T-helper 1 cell treated with Interleukin-12 subunit alpha and Interleukin-12 subunit beta and Interleukin-4 antibody, amounts not matched to agents 30 μg/mL and 1 μg/mL, for 36 hours (primary cell): ENCODE results near the gene PDLIM7.
A peak's percentile ranks its signal among the peaks of the same experiment; 100 is the strongest.
"Not testable (repeated sequence)": the region's sequence is repeated elsewhere in the genome, so short reads cannot be mapped to it uniquely, and the experiment has no call there.

ENCODE experiments used
- H3K27ac Mint-ChIP-seq: one replicate; pipeline ENCODE4 v1.8.0; 2021; ENCODE audit warnings: mild to moderate bottlenecking, mixed read lengths
- H3K27me3 Mint-ChIP-seq: one replicate; pipeline ENCODE4 v1.8.0; 2021; ENCODE audit warnings: low read depth, mixed read lengths
- H3K36me3 Mint-ChIP-seq: one replicate; pipeline ENCODE4 v1.8.0; 2021; ENCODE audit warnings: low read depth, mixed read lengths
- H3K4me1 Mint-ChIP-seq: one replicate; pipeline ENCODE4 v1.8.0; 2021; ENCODE audit warnings: low read depth, mixed read lengths
- H3K4me3 Mint-ChIP-seq: one replicate; pipeline ENCODE4 v1.8.0; 2021; ENCODE audit warnings: mild to moderate bottlenecking, moderate library complexity, mixed read lengths
- H3K9me3 Mint-ChIP-seq: one replicate; pipeline ENCODE4 v1.8.0; 2021; ENCODE audit warnings: mixed read lengths

PDLIM7 gene

DNA sequence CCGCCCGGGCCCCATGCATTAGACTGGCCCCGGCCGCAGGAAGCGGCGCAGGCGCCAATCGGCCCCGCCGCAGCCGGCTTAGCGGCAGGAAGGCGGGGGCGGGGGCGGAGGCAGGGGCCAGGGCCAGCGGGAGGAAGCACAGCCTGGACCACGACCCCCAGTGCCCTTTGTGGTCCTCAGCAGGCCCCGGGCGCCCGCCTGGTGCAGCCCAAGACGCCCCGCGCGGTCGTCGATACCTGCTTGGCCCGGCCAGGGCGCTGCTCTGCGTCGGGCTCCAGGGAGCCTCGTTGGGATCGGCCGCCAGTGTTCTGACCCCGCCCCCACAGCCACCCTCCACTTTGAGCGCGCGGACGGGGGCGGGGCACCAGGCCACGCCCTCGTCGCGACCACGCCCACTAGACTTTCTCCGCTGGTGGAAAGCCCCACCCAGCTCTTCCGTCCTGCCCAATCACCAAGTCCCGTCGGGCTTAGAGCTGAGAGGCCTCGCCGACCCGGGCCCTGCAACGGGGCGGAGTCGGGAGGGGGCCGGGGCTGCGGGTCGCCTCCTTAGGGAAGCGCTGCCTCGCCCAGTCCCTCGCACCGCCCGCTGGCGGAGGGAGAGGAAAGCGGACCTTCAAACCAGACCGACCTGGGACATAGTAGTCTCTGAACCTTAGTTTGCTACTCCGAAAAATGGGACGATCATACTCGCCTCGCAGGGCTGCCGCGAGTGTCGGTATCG lies at the start of gene PDLIM7:
Gene PDLIM7, minus strand, starts transcription at position 313 of the 721 bp plus-strand sequence. CDS start 1,092 bp downstream, outside the sequence.
- Mint-ChIP-seq H3K27me3 (peaks cover 24% of the 10 kb centered on the region), H3K9me3 (no peaks in the 10 kb centered on the region)

GRCh38 chr5:177546258-177546741 lies 48.9 kb upstream of the PDLIM7 start:
- Mint-ChIP-seq H3K4me3 (no peak overlapping the region), H3K27me3 (no peaks in the 10 kb centered on the region), H3K36me3 (peaks cover 9% of the 10 kb centered on the region), H3K9me3 (no peaks in the 10 kb centered on the region), H3K27ac (no peak overlapping the region), H3K4me1 (peaks cover 10% of the 10 kb centered on the region)

More for the DNA sequence above, at the start of gene PDLIM7:
- Mint-ChIP-seq H3K4me1 (peaks cover 27% of the 10 kb centered on the region), H3K27ac (peak within 1 kb of the TSS; percentile 81), H3K36me3 (peaks cover 3% of the 10 kb centered on the region), H3K4me3 (peak within 1 kb of the TSS; percentile 85)

- peaks cover 9% of the 10 kb centered on the region for H3K36me3 Mint-ChIP-seq
- H3K4me3 Mint-ChIP-seq, result no peak overlapping the region
- H3K9me3 Mint-ChIP-seq, result no peaks in the 10 kb centered on the region
- peaks cover 13% of the 10 kb centered on the region for H3K4me1 Mint-ChIP-seq
- H3K27me3 Mint-ChIP-seq, result no peaks in the 10 kb centered on the region
- H3K27ac Mint-ChIP-seq, result no peak overlapping the region
Measured at GRCh38 chr5:177545487-177546257, 48.3 kb upstream of the PDLIM7 start.

GRCh38 chr5:177542816-177543465 lies 45.5 kb upstream of the PDLIM7 start:
- Mint-ChIP-seq H3K4me1 (peaks cover 10% of the 10 kb centered on the region), H3K4me3 (no peak overlapping the region), H3K27me3 (no peaks in the 10 kb centered on the region), H3K9me3 (no peaks in the 10 kb centered on the region), H3K27ac (no peak overlapping the region), H3K36me3 (peaks cover 10% of the 10 kb centered on the region)

DNA sequence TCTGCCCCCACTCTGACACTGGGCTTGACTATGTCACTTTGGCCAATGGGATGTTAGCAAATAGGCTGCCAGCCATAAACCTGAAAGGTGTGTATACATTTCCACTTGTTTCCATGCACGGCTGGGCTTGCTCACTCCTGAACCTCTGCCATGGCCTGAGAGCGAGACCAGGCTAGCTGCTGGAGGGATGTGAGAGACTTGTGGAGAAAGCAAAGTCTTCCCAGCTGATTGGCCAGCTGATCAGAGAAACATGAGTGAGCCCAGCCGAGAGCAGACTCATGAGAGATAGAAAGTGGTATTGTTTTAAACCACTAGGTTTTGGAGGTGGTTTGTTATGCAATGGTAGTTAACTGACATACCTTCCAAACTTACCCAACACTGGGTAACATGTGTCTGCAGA lies 43.0 kb upstream of the PDLIM7 start:
- Mint-ChIP-seq H3K9me3 (no peaks in the 10 kb centered on the region), H3K36me3 (peaks cover 11% of the 10 kb centered on the region), H3K27me3 (no peaks in the 10 kb centered on the region), H3K4me3 (no peak overlapping the region), H3K27ac (no peak overlapping the region), H3K4me1 (peaks cover 6% of the 10 kb centered on the region)

DNA sequence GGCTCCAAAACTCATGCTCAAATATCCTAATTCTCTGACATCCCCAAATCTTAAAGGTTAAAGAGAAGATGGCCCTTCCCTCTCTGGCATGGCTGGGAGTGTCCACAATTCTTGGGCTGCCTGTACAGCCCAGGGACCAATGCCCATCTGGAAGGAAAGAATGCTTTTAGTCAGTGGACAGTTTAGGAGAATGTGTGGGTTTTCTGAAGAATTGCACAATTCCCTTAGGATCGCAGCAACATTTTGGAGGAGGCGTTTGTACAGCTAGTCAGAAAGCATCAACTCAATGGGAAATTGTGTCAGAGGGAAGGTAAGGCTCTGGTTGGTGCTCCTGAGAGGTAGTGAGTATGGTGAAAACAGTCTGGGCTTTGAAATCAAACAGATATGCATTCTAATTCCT lies 42.0 kb upstream of the PDLIM7 start:
- no peak overlapping the region for H3K27ac Mint-ChIP-seq
- peaks cover 11% of the 10 kb centered on the region for H3K36me3 Mint-ChIP-seq
- no peak overlapping the region for H3K4me3 Mint-ChIP-seq

GRCh38 chr5:177538876-177539275 lies 41.5 kb upstream of the PDLIM7 start:
- Mint-ChIP-seq H3K36me3 (peaks cover 11% of the 10 kb centered on the region), H3K9me3 (no peaks in the 10 kb centered on the region), H3K27me3 (no peaks in the 10 kb centered on the region), H3K4me3 (no peak overlapping the region), H3K27ac (no peak overlapping the region), H3K4me1 (peaks cover 6% of the 10 kb centered on the region)

More for the DNA sequence above, 42.0 kb upstream of the PDLIM7 start:
- no peaks in the 10 kb centered on the region for H3K27me3 Mint-ChIP-seq
- H3K9me3 Mint-ChIP-seq, result no peaks in the 10 kb centered on the region
- peaks cover 6% of the 10 kb centered on the region for H3K4me1 Mint-ChIP-seq

DNA sequence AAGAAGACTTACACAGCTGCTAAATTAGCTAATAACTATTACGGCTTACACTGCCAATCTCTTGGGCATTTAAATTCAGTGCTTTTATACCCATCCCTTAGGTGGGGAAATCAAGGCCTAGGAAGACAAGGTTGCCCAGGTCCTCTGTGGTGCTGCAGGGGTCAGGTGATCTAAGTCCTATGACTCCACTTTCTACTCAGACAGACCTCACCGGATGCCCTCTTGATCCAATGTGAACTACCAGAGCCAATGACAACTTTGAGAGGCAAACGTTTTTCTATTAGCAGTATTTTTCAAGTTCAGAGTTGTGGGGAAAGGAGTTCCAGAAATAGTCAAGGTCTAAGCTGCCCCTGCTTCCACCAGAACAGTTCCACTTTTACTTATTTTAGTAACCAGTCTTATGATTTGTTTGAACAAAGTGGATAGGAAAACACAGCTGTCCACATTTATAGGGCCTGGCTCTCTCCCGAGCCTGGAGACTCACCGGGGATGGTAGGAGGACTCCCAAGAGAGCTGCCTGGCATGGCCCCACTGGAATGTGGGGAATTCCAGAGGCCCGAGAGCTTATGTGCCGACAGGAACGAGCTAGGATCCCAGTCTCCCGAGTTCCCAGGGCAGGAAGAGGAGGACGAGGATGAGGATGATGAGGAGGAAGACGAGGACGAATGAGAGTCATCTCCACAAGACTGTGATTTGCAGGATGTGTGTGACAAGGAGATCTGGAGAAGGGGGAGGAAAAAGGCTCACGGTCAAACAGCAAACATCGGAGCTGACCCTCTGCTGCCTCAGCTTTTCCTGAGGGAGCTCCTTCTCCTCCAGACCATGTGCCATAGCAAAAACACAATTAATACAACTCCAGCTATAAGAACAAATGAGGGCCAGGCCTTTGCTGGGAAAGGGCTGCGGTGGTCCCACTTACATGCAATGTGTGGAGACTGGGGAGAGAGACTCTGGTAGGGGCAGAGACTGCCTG lies 40.3 kb upstream of the PDLIM7 start:
- peaks cover 6% of the 10 kb centered on the region for H3K4me1 Mint-ChIP-seq
- H3K4me3 Mint-ChIP-seq, result no peak overlapping the region
- no peaks in the 10 kb centered on the region for H3K9me3 Mint-ChIP-seq
- peaks cover 13% of the 10 kb centered on the region for H3K36me3 Mint-ChIP-seq
- H3K27me3 Mint-ChIP-seq, result no peaks in the 10 kb centered on the region
- no peak overlapping the region for H3K27ac Mint-ChIP-seq

GRCh38 chr5:177536386-177536785 lies 39.0 kb upstream of the PDLIM7 start:
- Mint-ChIP-seq H3K36me3 (peaks cover 15% of the 10 kb centered on the region), H3K27ac (no peak overlapping the region), H3K4me3 (no peak overlapping the region), H3K27me3 (no peaks in the 10 kb centered on the region), H3K4me1 (peaks cover 3% of the 10 kb centered on the region), H3K9me3 (no peaks in the 10 kb centered on the region)

GRCh38 chr5:177535125-177535524 lies 37.7 kb upstream of the PDLIM7 start:
- H3K36me3 Mint-ChIP-seq, result peaks cover 23% of the 10 kb centered on the region
- no peaks in the 10 kb centered on the region for H3K4me1 Mint-ChIP-seq
- no peaks in the 10 kb centered on the region for H3K9me3 Mint-ChIP-seq
- H3K27me3 Mint-ChIP-seq, result no peaks in the 10 kb centered on the region
- no peak overlapping the region for H3K4me3 Mint-ChIP-seq
- no peak overlapping the region for H3K27ac Mint-ChIP-seq

GRCh38 chr5:177534433-177534832 lies 37.0 kb upstream of the PDLIM7 start:
- not testable (repeated sequence) for H3K9me3 Mint-ChIP-seq
- peaks cover 24% of the 10 kb centered on the region for H3K36me3 Mint-ChIP-seq

GRCh38 chr5:177531209-177531940 lies 34.0 kb upstream of the PDLIM7 start:
- H3K36me3 Mint-ChIP-seq, result peaks cover 16% of the 10 kb centered on the region
- no peaks in the 10 kb centered on the region for H3K27me3 Mint-ChIP-seq
- no peaks in the 10 kb centered on the region for H3K4me1 Mint-ChIP-seq
- H3K27ac Mint-ChIP-seq, result no peak overlapping the region
- no peaks in the 10 kb centered on the region for H3K9me3 Mint-ChIP-seq
- H3K4me3 Mint-ChIP-seq, result no peak overlapping the region

More at GRCh38 chr5:177534433-177534832, 37.0 kb upstream of the PDLIM7 start:
- H3K27ac Mint-ChIP-seq, H3K4me3 Mint-ChIP-seq, H3K4me1 Mint-ChIP-seq, H3K27me3 Mint-ChIP-seq: not testable (repeated sequence)

- H3K27ac Mint-ChIP-seq, result no peak overlapping the region
- peaks cover 16% of the 10 kb centered on the region for H3K36me3 Mint-ChIP-seq
- H3K4me3 Mint-ChIP-seq, result no peak overlapping the region
- no peaks in the 10 kb centered on the region for H3K4me1 Mint-ChIP-seq
- no peaks in the 10 kb centered on the region for H3K9me3 Mint-ChIP-seq
- H3K27me3 Mint-ChIP-seq, result no peaks in the 10 kb centered on the region
Measured at GRCh38 chr5:177530638-177531037, 33.2 kb upstream of the PDLIM7 start.
